ENCODE results near the gene WIPI1. TPM values are rescaled to one million over a fixed set of nuclear protein-coding genes. Genes with fewer than 3 reads are reported as not detected.

WIPI1 gene
- total RNA-seq, 1 donor from 2014 or later = 252 TPM

DNA sequence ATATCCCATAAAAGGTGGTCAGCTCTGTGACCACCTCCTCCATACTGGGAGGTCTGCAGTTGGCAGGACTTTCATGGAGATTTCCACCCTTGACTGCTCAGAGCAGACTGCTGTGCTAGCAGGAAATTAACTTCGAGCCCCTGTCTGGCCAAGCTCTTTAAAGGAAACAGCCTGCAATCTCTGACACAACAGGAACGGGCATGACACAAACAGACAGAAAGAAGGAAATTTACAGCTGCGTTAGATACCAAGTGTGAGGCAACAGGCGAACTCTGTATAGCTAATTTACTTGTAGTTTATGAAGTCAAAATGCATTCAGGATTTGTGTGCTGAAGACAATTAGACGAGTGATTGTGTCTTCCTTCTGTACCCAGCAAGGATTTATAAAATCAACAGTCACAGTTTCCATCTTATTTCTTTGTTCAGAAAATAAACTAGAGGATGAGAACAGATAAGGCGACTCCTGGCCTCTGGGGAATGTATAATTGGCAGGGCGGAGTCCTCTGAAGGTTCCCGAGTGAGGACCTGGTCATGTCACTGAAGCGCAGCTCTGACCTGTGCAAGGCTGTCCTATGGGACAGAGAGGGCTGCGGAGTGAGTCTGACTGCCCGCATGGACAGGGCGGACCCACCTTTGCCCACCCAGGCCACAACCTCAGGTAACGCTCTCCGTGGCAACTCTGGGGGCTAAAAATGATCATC, 16.1 kb downstream of the WIPI1 start:
- peak overlapping the region; percentile 28 for H3K27ac Mint-ChIP-seq (ENCODE audit: unreplicated experiment)
- peak overlapping the region; percentile 40 for H3K4me3 Mint-ChIP-seq (ENCODE audit: unreplicated experiment)
- peaks cover 30% of the 10 kb centered on the region for H3K4me1 Mint-ChIP-seq (ENCODE audit: low read depth, unreplicated experiment)
- no peaks in the 10 kb centered on the region for H3K36me3 Mint-ChIP-seq (ENCODE audit: unreplicated experiment)
- no peak for TF ChIP-seq CTCF (IDR thresholded peaks at IDR 0.05; ENCODE audit: partially characterized antibody, unreplicated experiment)
- H3K27me3 Mint-ChIP-seq (ENCODE audit: unreplicated experiment) = peaks cover under 1% of the 10 kb centered on the region
- DNase-seq = no peak
- H3K9me3 Mint-ChIP-seq (ENCODE audit: unreplicated experiment) = peaks cover 5% of the 10 kb centered on the region

- Mint-ChIP-seq H3K27me3 (ENCODE audit: unreplicated experiment) (peaks cover 3% of the 10 kb centered on the region), H3K27ac (ENCODE audit: unreplicated experiment) (no peak overlapping the region), H3K4me1 (ENCODE audit: low read depth, unreplicated experiment) (peaks cover 32% of the 10 kb centered on the region), H3K9me3 (ENCODE audit: unreplicated experiment) (peaks cover 1% of the 10 kb centered on the region), H3K4me3 (ENCODE audit: unreplicated experiment) (peak overlapping the region; percentile 16), H3K36me3 (ENCODE audit: unreplicated experiment) (no peaks in the 10 kb centered on the region)
- no peak for DNase-seq
- no peak for TF ChIP-seq CTCF (IDR thresholded peaks at IDR 0.05; ENCODE audit: partially characterized antibody, unreplicated experiment)
These were observed 16.8 kb downstream of the WIPI1 start for GRCh38 chr17:68440526-68440925.

DNA sequence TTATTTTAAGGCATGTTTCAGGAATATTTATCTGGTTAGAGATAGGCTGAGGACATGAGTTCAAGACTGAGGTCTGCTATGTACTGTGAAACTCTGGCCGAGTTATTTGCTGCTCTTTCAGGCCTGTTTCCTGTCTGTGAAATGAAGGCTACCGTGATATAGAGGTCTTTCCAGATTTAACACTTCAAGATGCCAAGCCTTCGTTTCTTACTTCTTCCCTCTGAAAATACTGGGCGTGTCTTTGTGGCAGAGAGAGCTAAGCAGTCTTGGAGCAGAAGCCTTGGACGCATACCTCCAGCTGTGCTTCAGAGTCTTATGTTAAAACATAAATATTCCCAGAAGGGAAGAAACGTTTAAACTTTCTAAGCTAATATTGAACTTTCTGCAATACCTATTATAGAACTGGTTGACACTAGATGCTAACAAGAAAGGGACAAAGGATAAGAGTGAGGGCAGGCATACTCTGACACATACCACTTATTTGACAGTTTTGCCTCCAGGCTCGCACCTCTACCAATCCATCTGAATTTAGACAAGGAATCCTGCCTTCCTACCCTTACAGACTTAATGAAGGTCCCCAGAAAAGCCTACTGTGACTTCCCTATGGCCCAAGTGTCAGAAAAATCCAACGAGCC, 17.5 kb downstream of the WIPI1 start:
- DNase-seq = no peak
- no peak overlapping the region for H3K27ac Mint-ChIP-seq (ENCODE audit: unreplicated experiment)
- peaks cover 1% of the 10 kb centered on the region for H3K9me3 Mint-ChIP-seq (ENCODE audit: unreplicated experiment)
- TF ChIP-seq CTCF (IDR thresholded peaks at IDR 0.05; ENCODE audit: partially characterized antibody, unreplicated experiment) = no peak
- H3K36me3 Mint-ChIP-seq (ENCODE audit: unreplicated experiment) = no peaks in the 10 kb centered on the region
- peaks cover 3% of the 10 kb centered on the region for H3K27me3 Mint-ChIP-seq (ENCODE audit: unreplicated experiment)
- no peak overlapping the region for H3K4me3 Mint-ChIP-seq (ENCODE audit: unreplicated experiment)
- H3K4me1 Mint-ChIP-seq (ENCODE audit: low read depth, unreplicated experiment) = peaks cover 27% of the 10 kb centered on the region

GRCh38 chr17:68437979-68438822, 19.1 kb downstream of the WIPI1 start:
- H3K27ac Mint-ChIP-seq (ENCODE audit: unreplicated experiment) = peak overlapping the region; percentile 17
- DNase-seq = no peak
- H3K4me1 Mint-ChIP-seq (ENCODE audit: low read depth, unreplicated experiment) = peaks cover 23% of the 10 kb centered on the region
- H3K9me3 Mint-ChIP-seq (ENCODE audit: unreplicated experiment) = peaks cover 1% of the 10 kb centered on the region
- H3K27me3 Mint-ChIP-seq (ENCODE audit: unreplicated experiment) = peaks cover 3% of the 10 kb centered on the region
- no peak for TF ChIP-seq CTCF (IDR thresholded peaks at IDR 0.05; ENCODE audit: partially characterized antibody, unreplicated experiment)
- no peak overlapping the region for H3K4me3 Mint-ChIP-seq (ENCODE audit: unreplicated experiment)
- no peaks in the 10 kb centered on the region for H3K36me3 Mint-ChIP-seq (ENCODE audit: unreplicated experiment)
